Smooth muscle cell (in vitro differentiated cells): ENCODE data around the gene MYO10. TPM values are rescaled to one million over a fixed set of nuclear protein-coding genes. Genes with fewer than 3 reads are reported as not detected.

Experiments
- DNase-seq: peaks from one replicate; lab custom pipeline; 2025; ENCODE audit not compliant: unreplicated experiment; lab: John Stamatoyannopoulos, UW
- H2AFZ ChIP-seq: fragments of 200-600 bp; sonication (generic); 2 replicates; pipeline ENCODE4 v1.6.0; 2016; ENCODE audit warnings: antibody characterized with exemption, low read depth, mild to moderate bottlenecking
- H3F3A ChIP-seq: fragments of 200-600 bp; sonication (generic); 2 replicates; pipeline ENCODE4 v1.6.0; 2017; ENCODE audit warnings: antibody characterized with exemption, low read depth
- H3K27ac ChIP-seq: fragments of 200-600 bp; sonication (generic); 2 replicates; pipeline ENCODE4 v1.5.1; 2016; ENCODE audit warnings: low read depth, mild to moderate bottlenecking
- H3K27me3 ChIP-seq: fragments of 200-600 bp; sonication (generic); 2 replicates; pipeline ENCODE4 v1.6.1; 2016; ENCODE audit warnings: low read depth, mild to moderate bottlenecking
- H3K36me3 ChIP-seq: fragments of 200-600 bp; sonication (generic); 2 replicates; pipeline ENCODE4 v1.5.1; 2016; ENCODE audit warnings: low read depth
- H3K4me1 ChIP-seq: fragments of 200-600 bp; sonication (generic); 2 replicates; pipeline ENCODE4 v1.5.1; 2016; ENCODE audit warnings: low read depth
- H3K4me2 ChIP-seq: fragments of 200-600 bp; sonication (generic); 2 replicates; pipeline ENCODE4 v1.6.0; 2016; ENCODE audit warnings: mild to moderate bottlenecking
- H3K4me3 ChIP-seq: fragments of 200-600 bp; sonication (generic); 2 replicates; pipeline ENCODE4 v1.5.1; 2016; ENCODE audit warnings: mild to moderate bottlenecking
- H3K79me2 ChIP-seq: fragments of 200-600 bp; sonication (generic); 2 replicates; pipeline ENCODE4 v1.6.0; 2016; ENCODE audit warnings: low read depth, mild to moderate bottlenecking
- H3K9ac ChIP-seq: fragments of 200-600 bp; sonication (generic); 2 replicates; pipeline ENCODE4 v1.6.0; 2016; ENCODE audit warnings: low read depth
- H3K9me3 ChIP-seq: fragments of 200-600 bp; sonication (generic); replicated peaks from 2 replicates; pipeline ENCODE4 v1.5.1; 2016; ENCODE audit warnings: low read depth
- H4K20me1 ChIP-seq: fragments of 200-600 bp; sonication (generic); 2 replicates; pipeline ENCODE4 v1.6.0; 2016; ENCODE audit warnings: low read depth
- WGBS: methylation state at CpG from one replicate; pipeline ENCODE4 v1.1.7; 2016; ENCODE audit warnings: low lambda C conversion rate; 5-methylcytosine and 5-hydroxymethylcytosine counted together
- polyA plus RNA-seq: library from polyadenylated mRNA; unstranded; fragments of >200 nt; fragmentation: Nextera tagmentation; extraction: Ambion mirVana; gene quantifications from 2 replicates; pipeline ENCODE4 v1.2.1, GENCODE V29; 2016
- total RNA-seq: library from RNA; depleted of rRNA; stranded (reverse); fragments of >200 nt; gene quantifications from 2 replicates; pipeline ENCODE4 v1.2.3, GENCODE V29; 2014
- TF ChIP-seq, protein P1 (sequence below): fragments of 200-600 bp; sonication (generic); IDR thresholded peaks from 2 replicates; pipeline ENCODE4 v1.5.1; 2017; ENCODE audit warnings: borderline replicate concordance, mild to moderate bottlenecking, antibody characterized with exemption; ENCODE audit not compliant: insufficient read depth, poor library complexity, severe bottlenecking

MYO10 gene
- total and polyA plus RNA-seq, 2 experiments from 2014 or later: 76.4 to 96.8 TPM

DNA sequence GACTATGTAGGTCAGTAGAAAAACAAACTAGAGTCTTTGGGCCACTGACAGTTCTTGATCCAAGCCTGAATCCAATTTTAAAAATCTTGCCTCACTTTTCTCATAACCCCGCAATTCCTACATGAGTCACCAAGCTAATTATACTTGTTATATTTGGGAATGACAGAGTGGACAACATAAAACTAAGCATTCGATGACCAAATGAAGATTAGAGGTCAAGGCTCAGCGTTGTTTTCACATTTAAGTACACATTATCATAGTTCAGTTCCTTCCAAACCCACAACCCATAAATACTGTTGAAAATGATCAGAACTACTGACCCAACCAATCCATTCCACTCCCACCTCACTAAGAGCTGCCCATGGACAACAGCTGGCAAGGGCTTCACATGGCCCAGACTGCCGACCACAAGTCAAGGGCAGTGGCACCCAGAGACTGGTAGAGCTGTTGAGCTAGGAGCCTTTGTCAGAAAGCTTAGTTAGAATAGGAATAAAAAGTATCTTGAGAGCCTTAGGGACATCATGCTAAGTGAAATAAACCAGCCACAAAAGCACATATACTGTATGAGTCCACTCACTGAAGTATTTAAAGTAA, 64.2 kb downstream of the MYO10 start:
- no peak overlapping the region for H3K4me2 ChIP-seq
- DNase-seq: no peak
- H3K4me1 ChIP-seq: peaks cover 13% of the 10 kb centered on the region
- H3F3A ChIP-seq: peaks cover 4% of the 10 kb centered on the region
- no peak overlapping the region for H2AFZ ChIP-seq
- H3K9me3 ChIP-seq: no peaks in the 10 kb centered on the region
- H4K20me1 ChIP-seq: peaks cover 98% of the 10 kb centered on the region
- no peaks in the 10 kb centered on the region for H3K27me3 ChIP-seq
- peaks cover 90% of the 10 kb centered on the region for H3K79me2 ChIP-seq
- WGBS: 60% methylated on average over 4 of the region's 4 CpGs
- peak overlapping the region; percentile 21 for H3K27ac ChIP-seq
- H3K36me3 ChIP-seq: peaks cover 14% of the 10 kb centered on the region
- H3K9ac ChIP-seq: no peak overlapping the region
- H3K4me3 ChIP-seq: no peak overlapping the region
- TF ChIP-seq, protein P1, sequence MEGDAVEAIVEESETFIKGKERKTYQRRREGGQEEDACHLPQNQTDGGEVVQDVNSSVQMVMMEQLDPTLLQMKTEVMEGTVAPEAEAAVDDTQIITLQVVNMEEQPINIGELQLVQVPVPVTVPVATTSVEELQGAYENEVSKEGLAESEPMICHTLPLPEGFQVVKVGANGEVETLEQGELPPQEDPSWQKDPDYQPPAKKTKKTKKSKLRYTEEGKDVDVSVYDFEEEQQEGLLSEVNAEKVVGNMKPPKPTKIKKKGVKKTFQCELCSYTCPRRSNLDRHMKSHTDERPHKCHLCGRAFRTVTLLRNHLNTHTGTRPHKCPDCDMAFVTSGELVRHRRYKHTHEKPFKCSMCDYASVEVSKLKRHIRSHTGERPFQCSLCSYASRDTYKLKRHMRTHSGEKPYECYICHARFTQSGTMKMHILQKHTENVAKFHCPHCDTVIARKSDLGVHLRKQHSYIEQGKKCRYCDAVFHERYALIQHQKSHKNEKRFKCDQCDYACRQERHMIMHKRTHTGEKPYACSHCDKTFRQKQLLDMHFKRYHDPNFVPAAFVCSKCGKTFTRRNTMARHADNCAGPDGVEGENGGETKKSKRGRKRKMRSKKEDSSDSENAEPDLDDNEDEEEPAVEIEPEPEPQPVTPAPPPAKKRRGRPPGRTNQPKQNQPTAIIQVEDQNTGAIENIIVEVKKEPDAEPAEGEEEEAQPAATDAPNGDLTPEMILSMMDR: no peak

DNA sequence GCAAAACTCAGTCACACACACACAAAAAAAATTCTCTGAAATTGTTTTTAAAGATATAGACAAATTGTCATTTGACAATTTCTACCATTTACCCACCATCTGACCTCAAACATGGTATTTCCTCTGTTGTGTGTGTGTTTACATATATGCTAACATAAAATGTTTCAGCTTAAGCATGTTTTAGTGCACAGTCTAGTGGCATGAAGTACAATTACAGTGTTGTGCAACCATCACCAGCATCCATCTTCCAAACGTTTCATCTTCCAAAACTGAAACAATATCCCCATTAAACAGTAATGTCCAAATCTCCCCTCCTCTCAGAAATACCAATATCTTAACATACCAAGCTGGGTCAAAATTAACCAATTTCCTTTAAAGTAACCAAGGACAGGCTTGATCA, 65.2 kb downstream of the MYO10 start:
- Histone ChIP-seq H3K4me2 (no peak overlapping the region), H3K79me2 (peaks cover 90% of the 10 kb centered on the region), H3K27ac (no peak overlapping the region)

DNA sequence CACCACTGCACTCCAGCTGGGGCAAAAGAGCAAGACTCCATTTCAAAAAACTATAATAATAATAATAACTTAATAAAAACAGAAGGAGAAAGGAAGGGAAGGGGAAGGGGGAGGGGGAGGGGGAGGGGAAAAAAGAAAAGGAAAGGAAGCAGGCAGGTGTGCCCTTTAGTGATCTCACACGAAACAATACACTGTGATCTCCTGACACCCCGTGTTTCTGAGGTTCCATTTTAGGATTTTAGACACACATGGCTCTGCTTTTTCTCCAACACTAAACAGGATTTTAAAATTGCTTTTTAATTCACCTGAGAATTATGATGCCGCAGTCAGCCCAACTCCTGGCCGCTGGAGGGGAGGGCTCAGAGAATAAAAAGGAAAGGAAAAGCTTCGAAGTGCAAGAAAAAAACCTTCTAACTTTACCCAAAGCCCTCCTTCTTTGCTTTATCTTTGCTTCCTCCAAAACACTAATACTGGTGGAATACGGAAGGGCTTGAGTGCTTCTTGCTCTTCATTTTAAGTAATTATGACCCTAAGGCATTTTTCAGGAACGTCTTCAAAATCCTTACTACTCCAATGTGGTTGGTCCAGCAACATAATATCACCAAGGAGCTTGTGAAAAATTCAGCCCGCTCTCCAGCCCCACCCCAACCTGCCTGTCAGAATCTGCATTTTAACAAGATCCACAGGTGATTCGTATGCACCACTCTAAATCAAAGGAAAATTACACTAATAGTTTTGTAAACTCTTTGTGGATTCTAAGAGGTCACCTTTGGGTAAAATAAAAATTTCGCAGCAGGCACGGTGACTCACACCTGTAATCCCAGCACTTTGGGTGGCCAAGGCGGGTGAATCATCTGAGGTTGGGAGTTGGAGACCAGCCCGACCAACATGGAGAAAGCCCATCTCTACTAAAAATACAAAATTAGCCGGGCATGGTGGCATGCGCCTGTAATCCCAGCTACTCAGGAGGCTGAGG, 66.0 kb downstream of the MYO10 start:
- H3K27me3 ChIP-seq: no peaks in the 10 kb centered on the region
- H3K9me3 ChIP-seq: no peaks in the 10 kb centered on the region
- H2AFZ ChIP-seq: no peak overlapping the region
- H3K4me3 ChIP-seq: no peak overlapping the region
- H3K4me1 ChIP-seq: peaks cover 24% of the 10 kb centered on the region
- no peak overlapping the region for H3K9ac ChIP-seq
- no peak overlapping the region for H3K4me2 ChIP-seq
- no peak for DNase-seq
- TF ChIP-seq, protein P1: no peak
- peak overlapping the region; percentile 4 for H3K27ac ChIP-seq
- peaks cover 4% of the 10 kb centered on the region for H3F3A ChIP-seq
- H3K79me2 ChIP-seq: peaks cover 89% of the 10 kb centered on the region
- peaks cover 98% of the 10 kb centered on the region for H4K20me1 ChIP-seq
- peaks cover 8% of the 10 kb centered on the region for H3K36me3 ChIP-seq
- WGBS: 74% methylated on average over 15 of the region's 15 CpGs

More for the DNA sequence above, 65.2 kb downstream of the MYO10 start:
- no peaks in the 10 kb centered on the region for H3K9me3 ChIP-seq
- WGBS: 89% methylated on average over 1 of the region's 1 CpG
- peaks cover 21% of the 10 kb centered on the region for H3K4me1 ChIP-seq
- H3K36me3 ChIP-seq: peaks cover 14% of the 10 kb centered on the region
- no peak for DNase-seq
- TF ChIP-seq, protein P1: no peak
- peaks cover 98% of the 10 kb centered on the region for H4K20me1 ChIP-seq
- H3K4me3 ChIP-seq: no peak overlapping the region
- H3K9ac ChIP-seq: no peak overlapping the region
- no peak overlapping the region for H2AFZ ChIP-seq
- H3K27me3 ChIP-seq: no peaks in the 10 kb centered on the region
- H3F3A ChIP-seq: peaks cover 4% of the 10 kb centered on the region
